Measurements from ENCODE around the gene OTOP3.
A peak's percentile ranks its signal among the peaks of the same experiment; 100 is the strongest.

OTOP3 gene

GRCh38 chr17:74916851-74917199, 18.9 kb upstream of the OTOP3 start:
- no peak for DNase-seq (ENCODE audit: low spot score)

- DNase-seq (ENCODE audit: low spot score), result no peak
Measured at GRCh38 chr17:74917430-74917829, 18.3 kb upstream of the OTOP3 start.

- DNase-seq (ENCODE audit: low spot score), result no peak
Measured at GRCh38 chr17:74918906-74919305, 16.8 kb upstream of the OTOP3 start.

GRCh38 chr17:74919440-74920305, 16.0 kb upstream of the OTOP3 start:
- no peak for DNase-seq (ENCODE audit: low spot score)

DNA sequence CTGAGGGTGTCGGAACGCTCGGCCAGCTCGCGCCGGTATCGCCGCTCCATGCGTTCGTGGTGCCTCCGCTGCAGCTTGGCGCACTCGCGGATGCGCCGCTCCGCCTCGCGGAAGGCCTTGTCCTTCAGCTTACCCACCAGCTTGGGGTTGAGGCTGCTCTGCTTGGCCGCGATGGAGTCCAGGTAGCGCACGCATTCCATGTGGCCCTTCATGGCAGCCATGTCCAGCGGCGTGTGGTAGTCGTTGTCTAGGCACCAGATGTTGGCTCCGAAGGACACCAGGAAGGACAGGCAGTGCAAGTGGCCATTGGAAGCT, 15.4 kb upstream of the OTOP3 start:
- no peak for DNase-seq (ENCODE audit: low spot score)

GRCh38 chr17:74920642-74921025, 15.1 kb upstream of the OTOP3 start:
- DNase-seq (ENCODE audit: low spot score), result no peak

GRCh38 chr17:74921026-74921681, 14.5 kb upstream of the OTOP3 start:
- DNase-seq (ENCODE audit: low spot score), result no peak

DNA sequence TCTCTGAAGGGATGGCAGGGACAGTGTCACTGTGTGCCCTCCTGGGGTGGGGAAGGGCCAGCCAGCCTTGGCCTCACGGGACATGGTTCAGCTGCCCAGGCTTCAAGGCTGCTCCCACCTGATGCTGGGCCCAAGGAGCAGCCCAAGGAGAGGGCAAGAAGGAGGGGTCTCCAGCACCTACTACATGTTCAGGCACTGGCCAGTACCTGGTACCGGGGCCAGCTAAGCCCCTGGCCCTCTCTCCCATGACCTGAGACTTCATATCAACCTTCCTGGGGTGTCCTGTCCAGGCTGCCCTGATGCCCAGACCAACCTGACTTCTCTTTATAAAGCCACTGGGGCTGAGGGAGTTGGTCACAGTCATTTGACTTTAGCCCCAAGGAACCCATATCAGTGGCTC, 13.9 kb upstream of the OTOP3 start:
- DNase-seq (ENCODE audit: low spot score), result no peak

DNA sequence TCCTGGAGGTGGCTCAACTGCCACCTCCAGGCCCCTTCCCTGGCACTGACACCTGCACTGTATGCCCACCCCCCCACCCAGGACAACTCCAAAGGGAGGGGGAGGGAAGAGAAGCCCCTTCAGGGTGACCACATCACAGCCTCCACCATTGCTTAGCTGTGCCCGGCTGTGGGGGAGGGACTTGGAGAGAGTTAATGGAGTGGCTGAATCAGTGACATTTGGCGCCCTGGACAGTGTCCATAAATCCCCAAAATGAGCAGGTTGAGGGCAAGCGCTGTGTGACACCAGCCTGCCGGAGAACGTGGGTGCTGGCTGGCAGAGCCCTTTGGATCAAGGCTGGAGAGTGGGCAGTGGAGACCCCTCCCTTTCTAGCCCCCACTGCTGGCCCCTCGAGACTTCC, 13.5 kb upstream of the OTOP3 start:
- DNase-seq (ENCODE audit: low spot score), result no peak

- no peak for DNase-seq (ENCODE audit: low spot score)
Measured at GRCh38 chr17:74922694-74923537, 12.8 kb upstream of the OTOP3 start, which contains the start of gene USH1G. Gene USH1G (minus strand): TSS chr17:74923255. CDS start chr17:74923073, 182 bp downstream.

- DNase-seq (ENCODE audit: low spot score), result peak; percentile 46
Measured at GRCh38 chr17:74923538-74924249, 12.0 kb upstream of the OTOP3 start.

GRCh38 chr17:74924250-74924948, 11.3 kb upstream of the OTOP3 start, which contains the start of gene OTOP2:
Gene OTOP2 (plus strand): TSS chr17:74924273. CDS start chr17:74924633, 360 bp downstream.
- DNase-seq (ENCODE audit: low spot score), result no peak

GRCh38 chr17:74925242-74925641, 10.5 kb upstream of the OTOP3 start:
- DNase-seq (ENCODE audit: low spot score), result no peak

DNA sequence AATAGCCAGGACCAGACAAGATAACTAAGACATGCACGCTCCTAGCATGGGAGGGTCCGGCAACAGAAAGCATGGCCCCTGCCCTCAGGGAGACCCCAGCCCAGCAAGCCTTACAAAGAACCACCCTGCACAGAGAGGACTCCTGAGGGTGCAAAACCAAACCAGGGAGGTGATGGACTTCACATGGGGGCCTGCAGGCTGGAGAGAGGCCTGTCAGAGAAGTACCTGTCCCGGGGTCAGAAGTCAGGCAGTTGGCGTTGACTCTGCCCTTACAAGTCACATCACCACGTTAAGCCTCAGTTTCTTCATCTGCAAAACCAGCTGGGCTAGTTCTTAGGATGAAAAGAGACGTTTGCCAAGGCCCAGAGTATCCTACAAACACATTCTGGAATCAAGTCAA, 6.9 kb upstream of the OTOP3 start:
- DNase-seq (ENCODE audit: low spot score), result no peak

- DNase-seq (ENCODE audit: low spot score), result no peak
Measured at GRCh38 chr17:74930535-74931036, 5.1 kb upstream of the OTOP3 start.

DNA sequence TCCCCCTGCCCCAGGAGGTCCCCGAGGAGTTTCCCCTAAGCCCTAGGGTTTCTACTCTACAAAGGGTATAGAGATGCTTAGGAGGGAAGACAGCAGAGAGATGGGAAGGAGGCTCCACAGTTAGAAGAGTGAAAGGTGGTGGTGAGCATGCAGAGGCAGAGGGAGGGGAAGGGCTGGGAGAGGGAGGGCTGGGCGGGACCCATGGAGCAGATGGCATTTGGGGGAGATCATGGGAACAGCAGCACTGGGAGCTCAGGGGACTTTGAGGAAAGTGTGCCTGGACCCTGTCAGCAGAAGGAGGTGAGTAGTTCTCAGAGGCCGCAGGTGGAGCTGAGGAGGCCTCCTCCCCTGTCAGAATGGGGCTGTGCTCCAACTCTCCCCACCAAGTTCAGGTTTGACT, 650 bp upstream of the OTOP3 start:
- no peak for DNase-seq (ENCODE audit: low spot score)

DNA sequence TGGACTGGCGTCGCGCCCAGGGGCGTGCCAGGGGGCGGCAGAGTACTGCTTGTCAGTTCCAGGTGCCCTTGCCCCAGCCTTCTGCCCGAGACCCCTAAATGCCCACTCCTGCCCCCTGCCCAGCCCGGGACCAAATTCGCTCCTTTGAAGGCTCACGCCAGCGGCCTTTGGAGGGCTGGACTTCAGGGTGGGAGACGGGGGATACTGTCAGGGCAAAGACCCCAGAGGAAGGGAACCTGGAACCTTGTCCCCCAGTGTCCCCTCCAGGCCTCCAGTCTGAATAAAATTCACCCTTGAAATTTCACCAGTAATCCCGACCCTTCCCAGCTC, 737 bp downstream of the OTOP3 start:
- DNase-seq (ENCODE audit: low spot score), result no peak

DNA sequence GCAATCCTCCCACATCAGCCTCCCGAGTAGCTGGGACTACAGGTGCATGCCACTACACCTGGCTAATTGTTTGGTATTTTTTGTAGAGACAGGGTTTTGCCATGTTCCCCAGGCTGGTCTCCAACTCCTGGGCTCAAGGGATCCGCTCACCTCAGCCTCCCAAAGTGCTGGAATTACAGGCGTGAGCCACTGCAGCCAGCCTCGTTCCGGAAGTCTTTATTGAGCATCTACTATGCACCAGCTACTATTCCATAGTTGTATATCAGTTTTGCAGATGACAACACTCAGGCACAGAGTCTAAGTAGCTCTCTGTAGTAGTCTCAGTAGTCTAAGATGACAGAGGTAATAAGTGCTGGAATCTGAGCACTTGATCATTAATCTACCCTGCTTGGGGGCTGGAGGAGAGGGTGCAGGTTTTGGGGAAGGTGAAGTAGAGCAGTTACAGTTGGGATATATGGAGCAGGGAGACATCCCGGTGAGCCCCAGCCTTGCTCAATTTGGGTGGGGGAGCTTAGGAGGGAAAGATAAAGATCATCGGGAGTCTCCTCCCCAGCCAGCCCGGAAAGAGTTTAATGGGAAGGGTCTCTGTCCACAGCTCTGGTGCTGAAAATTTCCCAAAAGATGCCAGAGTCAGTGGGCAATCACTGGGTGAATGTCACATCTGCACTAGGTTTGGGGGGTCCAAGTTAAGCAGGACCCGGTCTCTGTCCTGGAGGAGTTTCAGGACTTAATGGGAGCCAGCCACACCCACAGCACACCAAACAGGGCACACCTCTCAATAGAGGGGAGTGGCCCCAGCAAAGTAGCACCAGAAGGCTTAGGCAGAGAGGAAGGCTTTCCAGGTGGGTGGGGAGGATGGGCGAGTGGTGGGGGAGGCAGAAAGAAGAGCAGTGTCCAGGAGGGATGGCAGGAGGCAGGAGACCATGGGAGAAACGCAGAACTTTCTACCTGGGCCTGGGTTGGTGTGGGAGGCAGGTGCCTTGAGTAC, 1.7 kb downstream of the OTOP3 start:
- no peak for DNase-seq (ENCODE audit: low spot score)

DNA sequence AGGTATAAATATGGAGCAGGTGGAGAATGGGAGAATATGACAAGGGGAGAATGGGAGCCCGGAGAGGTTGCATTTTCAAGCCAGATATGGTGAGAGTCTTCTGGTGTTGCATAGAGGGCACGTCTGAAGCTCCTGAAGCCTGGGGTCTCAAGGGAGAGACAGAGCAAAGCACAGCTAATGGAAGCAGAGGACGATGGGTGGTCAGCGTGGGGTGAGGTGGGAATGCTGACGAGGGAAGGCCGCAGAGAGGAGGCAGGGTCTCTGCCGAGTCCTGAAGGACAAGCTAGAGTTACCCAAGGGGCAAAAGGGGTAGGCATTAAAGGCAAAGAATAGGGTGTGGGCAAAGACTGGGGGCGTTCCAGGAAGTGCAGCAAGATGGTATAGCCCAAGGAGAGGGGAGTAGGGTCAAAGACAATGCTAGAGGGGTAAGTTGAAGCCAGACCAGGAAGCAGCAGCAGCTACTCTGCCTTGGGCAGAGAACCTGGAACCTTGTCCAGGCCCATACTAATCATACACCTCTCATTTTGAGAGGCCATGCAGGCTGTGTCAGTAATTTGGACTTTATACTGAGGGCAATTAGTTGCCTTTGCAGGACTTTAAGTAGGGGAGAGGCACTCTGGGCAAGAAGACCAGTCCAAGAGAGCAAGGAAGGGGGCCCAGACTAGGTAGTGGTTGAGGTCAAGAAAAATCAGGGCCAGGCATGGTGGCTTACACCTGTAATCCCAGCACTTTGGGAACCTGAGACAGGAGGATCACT, 2.7 kb downstream of the OTOP3 start:
- DNase-seq (ENCODE audit: low spot score), result no peak

Data from kidney tubule cell (primary cell).